ENCODE results near the gene RAPGEF1. TPM values are rescaled to one million over a fixed set of nuclear protein-coding genes. Genes with fewer than 3 reads are reported as not detected.

Gene RAPGEF1
- total RNA-seq, 1 donor from 2014 or later = 69.4 TPM

GRCh38 chr9:131752231-131752884 is 12.5 kb upstream of the RAPGEF1 start:
- ATAC-seq (no peak), DNase-seq (ENCODE audit: low spot score) (no peak)
- intact Hi-C loops (cut with DNase I) = no loop called here

- intact Hi-C loops (cut with DNase I) = loop anchor here (10.0 kb wide), 1 partner anchor 394 kb away; no protein-coding TSS in a partner anchor
- DNase-seq (ENCODE audit: low spot score) (no peak), ATAC-seq (no peak)
Measured at GRCh38 chr9:131748411-131748955, 8.6 kb upstream of the RAPGEF1 start.

GRCh38 chr9:131747352-131747751 is 7.5 kb upstream of the RAPGEF1 start:
- DNase-seq (ENCODE audit: low spot score) (no peak), ATAC-seq (peak; percentile 45)
- intact Hi-C loops (cut with DNase I) = loop anchor here (10.0 kb wide), 1 partner anchor 393 kb away; no protein-coding TSS in a partner anchor

- intact Hi-C loops (cut with DNase I) = loop anchor here (10.0 kb wide), 1 partner anchor 391 kb away; no protein-coding TSS in a partner anchor
- DNase-seq (ENCODE audit: low spot score) (no peak), ATAC-seq (no peak)
Measured at GRCh38 chr9:131745610-131746009, 5.7 kb upstream of the RAPGEF1 start.

- ATAC-seq = no peak
- intact Hi-C loops (cut with DNase I) = loop anchor here (10.0 kb wide), 1 partner anchor 390 kb away; no protein-coding TSS in a partner anchor
- no peak for DNase-seq (ENCODE audit: low spot score)
Measured at GRCh38 chr9:131744720-131745201, 4.9 kb upstream of the RAPGEF1 start.

GRCh38 chr9:131744171-131744719 is 4.4 kb upstream of the RAPGEF1 start:
- intact Hi-C loops (cut with DNase I) = loop anchor here (10.0 kb wide), 1 partner anchor 389 kb away; no protein-coding TSS in a partner anchor
- DNase-seq (ENCODE audit: low spot score) (no peak), ATAC-seq (no peak)

GRCh38 chr9:131743501-131743900 is 3.6 kb upstream of the RAPGEF1 start:
- DNase-seq (ENCODE audit: low spot score) (no peak), ATAC-seq (no peak)
- intact Hi-C loops (cut with DNase I) = loop anchor here (10.0 kb wide), 1 partner anchor 389 kb away; no protein-coding TSS in a partner anchor

GRCh38 chr9:131743096-131743495 is 3.2 kb upstream of the RAPGEF1 start:
- intact Hi-C loops (cut with DNase I) = loop anchor here (10.0 kb wide), 1 partner anchor 388 kb away; no protein-coding TSS in a partner anchor
- ATAC-seq (no peak), DNase-seq (ENCODE audit: low spot score) (no peak)

- intact Hi-C loops (cut with DNase I) = loop anchor here (10.0 kb wide), 1 partner anchor 386 kb away; no protein-coding TSS in a partner anchor
- DNase-seq (ENCODE audit: low spot score) (no peak), ATAC-seq (no peak)
Measured at GRCh38 chr9:131740898-131741297, 1.0 kb upstream of the RAPGEF1 start.

GRCh38 chr9:131739133-131739958 is 530 bp downstream of the RAPGEF1 start:
- peak; percentile 24 for ATAC-seq
- intact Hi-C loops (cut with DNase I) = loop anchor here (2.0 kb wide), 1 partner anchor 147 kb away; no protein-coding TSS in a partner anchor
- DNase-seq (ENCODE audit: low spot score) = no peak

GRCh38 chr9:131738293-131739132 is 1.4 kb downstream of the RAPGEF1 start:
- no peak for DNase-seq (ENCODE audit: low spot score)
- intact Hi-C loops (cut with DNase I) = loop anchor here (2.0 kb wide), 1 partner anchor 146 kb away; no protein-coding TSS in a partner anchor
- ATAC-seq = no peak

GRCh38 chr9:131737426-131737825 is 2.5 kb downstream of the RAPGEF1 start:
- no peak for DNase-seq (ENCODE audit: low spot score)
- ATAC-seq = no peak
- intact Hi-C loops (cut with DNase I) = no loop called here

GRCh38 chr9:131736431-131736830 is 3.4 kb downstream of the RAPGEF1 start:
- intact Hi-C loops (cut with DNase I) = no loop called here
- DNase-seq (ENCODE audit: low spot score) (no peak), ATAC-seq (no peak)

GRCh38 chr9:131735238-131736128 is 4.4 kb downstream of the RAPGEF1 start:
- intact Hi-C loops (cut with DNase I) = no loop called here
- ATAC-seq (no peak), DNase-seq (ENCODE audit: low spot score) (no peak)

GRCh38 chr9:131734781-131735180 is 5.1 kb downstream of the RAPGEF1 start:
- DNase-seq (ENCODE audit: low spot score) = no peak
- intact Hi-C loops (cut with DNase I) = no loop called here

GRCh38 chr9:131734165-131734610 is 5.7 kb downstream of the RAPGEF1 start:
- ATAC-seq (no peak), DNase-seq (ENCODE audit: low spot score) (no peak)
- intact Hi-C loops (cut with DNase I) = no loop called here

More at GRCh38 chr9:131734781-131735180, 5.1 kb downstream of the RAPGEF1 start:
- ATAC-seq = no peak

- no peak for DNase-seq (ENCODE audit: low spot score)
- ATAC-seq = no peak
- intact Hi-C loops (cut with DNase I) = no loop called here
Measured at GRCh38 chr9:131733541-131734061, 6.3 kb downstream of the RAPGEF1 start.

Measured in sciatic nerve (tissue), 2 donors.